GM12872 (cell line): Measurements from ENCODE around the gene LMX1A.

Experiments
- TF ChIP-seq, protein P1 (sequence below): IDR thresholded peaks from 3 replicates; pipeline ENCODE4 v1.5.1; 2011; ENCODE audit warnings: low read depth, mild to moderate bottlenecking, low read length, moderate library complexity; ENCODE audit not compliant: insufficient read depth

The LMX1A gene

DNA sequence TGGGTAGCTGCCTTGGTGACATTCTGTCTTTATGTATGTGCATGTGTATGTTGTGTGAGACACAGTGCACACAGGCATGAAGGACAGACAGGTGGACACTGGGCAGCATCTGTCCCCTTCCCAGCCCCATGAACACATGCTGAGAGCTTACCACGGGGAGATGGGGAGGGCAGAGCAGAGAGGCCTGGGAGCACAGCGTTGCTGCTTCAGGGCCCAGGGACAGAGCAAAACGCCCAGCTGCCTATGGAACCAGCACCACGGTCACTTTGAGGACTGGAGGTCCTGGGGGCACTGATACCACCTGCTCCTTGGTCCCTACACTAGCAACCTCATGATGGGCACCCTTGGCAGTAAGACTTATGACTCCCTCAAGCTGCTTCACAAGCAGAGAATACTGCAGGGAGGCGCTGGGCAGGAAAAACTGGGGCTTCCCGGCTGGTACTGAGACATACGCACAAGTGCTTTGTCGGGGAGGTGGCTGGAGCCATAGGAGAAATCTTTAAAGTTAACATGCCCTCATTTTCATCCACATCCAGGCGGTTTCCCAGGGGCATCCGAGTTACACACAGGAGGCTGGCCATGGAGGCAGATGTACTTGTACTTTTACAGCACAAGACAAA lies 40.3 kb downstream of the LMX1A start:
- TF ChIP-seq, protein P1, sequence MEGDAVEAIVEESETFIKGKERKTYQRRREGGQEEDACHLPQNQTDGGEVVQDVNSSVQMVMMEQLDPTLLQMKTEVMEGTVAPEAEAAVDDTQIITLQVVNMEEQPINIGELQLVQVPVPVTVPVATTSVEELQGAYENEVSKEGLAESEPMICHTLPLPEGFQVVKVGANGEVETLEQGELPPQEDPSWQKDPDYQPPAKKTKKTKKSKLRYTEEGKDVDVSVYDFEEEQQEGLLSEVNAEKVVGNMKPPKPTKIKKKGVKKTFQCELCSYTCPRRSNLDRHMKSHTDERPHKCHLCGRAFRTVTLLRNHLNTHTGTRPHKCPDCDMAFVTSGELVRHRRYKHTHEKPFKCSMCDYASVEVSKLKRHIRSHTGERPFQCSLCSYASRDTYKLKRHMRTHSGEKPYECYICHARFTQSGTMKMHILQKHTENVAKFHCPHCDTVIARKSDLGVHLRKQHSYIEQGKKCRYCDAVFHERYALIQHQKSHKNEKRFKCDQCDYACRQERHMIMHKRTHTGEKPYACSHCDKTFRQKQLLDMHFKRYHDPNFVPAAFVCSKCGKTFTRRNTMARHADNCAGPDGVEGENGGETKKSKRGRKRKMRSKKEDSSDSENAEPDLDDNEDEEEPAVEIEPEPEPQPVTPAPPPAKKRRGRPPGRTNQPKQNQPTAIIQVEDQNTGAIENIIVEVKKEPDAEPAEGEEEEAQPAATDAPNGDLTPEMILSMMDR: no peak

DNA sequence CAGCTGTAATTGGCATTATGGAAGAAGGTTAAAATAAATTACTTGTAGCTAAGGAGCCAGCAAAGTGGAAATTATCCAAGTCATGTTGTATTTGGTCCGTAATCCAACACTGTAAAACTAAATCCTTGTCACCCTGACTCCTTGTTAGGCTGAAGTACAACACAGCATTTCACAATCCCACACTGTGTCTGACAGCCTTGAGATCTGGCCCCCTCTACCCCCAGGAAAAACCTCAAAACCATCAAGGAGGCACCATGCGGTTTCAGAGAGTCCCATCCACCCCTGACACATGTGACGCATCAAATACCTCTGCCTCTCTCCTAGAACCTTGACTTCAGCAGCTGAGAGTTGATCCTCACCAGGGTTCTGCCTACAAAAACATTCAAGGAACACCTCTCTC lies 41.0 kb downstream of the LMX1A start:
- TF ChIP-seq, protein P1: no peak

DNA sequence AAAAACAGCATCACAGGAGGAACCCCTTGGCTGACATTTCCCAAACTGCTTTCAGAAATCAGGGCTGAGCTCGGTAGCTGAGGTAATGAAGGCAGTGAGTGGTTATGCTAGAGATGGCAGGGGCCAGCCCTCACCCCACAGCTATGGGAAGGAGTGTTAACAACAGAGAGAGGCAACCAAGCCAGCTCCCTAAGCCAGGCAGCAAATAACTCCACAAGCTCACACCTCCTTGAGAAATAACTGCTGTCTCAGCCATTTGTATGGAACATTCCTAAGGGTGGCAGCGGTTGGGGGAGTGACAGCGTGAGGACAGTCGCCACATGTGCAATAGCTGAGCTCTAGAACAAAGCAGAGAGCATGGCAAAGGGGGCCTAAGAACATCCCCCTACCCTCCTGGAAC lies 42.6 kb downstream of the LMX1A start:
- TF ChIP-seq, protein P1: no peak

DNA sequence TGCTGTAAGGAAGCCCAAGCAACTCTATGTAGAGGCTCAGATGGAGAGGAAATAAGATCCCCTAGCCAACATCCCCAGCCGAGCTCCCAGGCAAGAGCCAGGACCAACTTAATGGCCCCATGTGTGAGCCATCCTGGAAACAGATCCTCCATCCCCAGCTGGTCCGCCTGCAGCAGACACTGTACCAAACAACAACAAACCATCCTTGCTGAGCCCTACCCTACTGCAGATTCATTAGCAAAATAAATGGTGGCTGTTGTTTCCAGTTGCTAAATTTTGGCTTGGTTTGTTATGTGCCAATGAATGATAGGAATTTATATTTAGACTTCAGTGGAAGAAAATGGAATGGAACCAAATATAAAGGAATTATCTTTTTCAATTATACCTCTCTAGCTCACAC lies 43.9 kb downstream of the LMX1A start:
- TF ChIP-seq, protein P1: no peak

DNA sequence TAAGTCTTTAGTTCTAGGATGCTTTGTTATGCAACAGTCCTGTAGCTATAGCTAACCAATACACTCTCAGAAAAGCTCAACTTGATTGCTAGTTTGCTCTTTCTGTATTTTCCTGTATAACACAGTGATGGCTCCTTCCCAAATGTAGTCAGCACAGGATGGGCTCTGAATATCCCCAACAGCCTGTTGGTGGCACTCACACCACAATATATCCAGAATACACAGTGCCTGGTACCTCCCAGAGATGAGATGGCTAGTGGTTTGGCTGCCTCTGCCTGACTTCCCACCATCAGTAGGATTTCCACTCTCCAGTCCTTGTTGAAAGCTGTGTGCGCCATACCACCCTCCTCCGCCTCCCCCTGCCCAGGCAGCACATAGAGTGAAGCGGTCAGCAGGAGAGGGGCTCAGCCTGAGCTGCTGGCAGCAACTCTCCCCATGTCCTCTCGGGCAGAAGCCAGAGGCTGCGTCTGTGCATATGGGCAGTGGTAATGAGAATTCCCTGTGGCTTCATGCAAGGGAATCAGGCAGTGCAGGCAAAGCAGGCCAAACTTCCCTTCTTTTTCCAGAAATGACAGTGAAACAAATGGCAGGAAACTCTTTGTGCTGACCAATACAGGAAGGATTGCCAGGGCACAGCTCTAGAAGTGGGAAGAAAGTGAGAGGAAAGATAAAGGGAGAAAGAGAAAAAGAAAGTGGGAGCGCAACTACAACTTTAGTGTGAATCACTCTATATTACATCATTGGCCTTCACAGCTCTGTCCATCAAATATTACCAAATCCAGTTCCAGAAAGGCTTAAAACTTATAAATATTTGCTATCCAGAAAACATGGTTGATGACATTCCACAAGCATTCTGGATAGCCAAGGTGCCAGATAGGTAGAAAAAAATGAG lies 49.7 kb downstream of the LMX1A start:
- TF ChIP-seq, protein P1: no peak

DNA sequence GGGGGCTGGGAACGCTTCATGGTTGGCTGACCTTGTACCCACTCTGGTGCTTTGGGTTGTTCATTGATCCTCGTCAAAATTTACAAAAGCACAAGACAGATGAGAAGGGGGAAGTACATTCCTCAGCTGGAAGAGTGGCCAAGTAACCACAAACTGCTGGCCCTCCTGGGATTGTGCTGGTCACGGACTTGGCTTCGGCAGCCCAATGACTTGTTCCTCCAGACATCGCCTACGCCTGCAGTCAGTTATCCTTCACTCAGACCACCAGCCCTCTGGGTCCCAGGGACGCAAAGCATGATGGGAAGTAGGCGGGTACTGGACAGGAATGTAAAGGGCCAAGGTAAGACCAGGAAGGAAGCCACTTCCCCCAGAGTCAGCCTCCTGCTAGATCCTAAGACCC lies 53.1 kb downstream of the LMX1A start:
- TF ChIP-seq, protein P1: no peak

DNA sequence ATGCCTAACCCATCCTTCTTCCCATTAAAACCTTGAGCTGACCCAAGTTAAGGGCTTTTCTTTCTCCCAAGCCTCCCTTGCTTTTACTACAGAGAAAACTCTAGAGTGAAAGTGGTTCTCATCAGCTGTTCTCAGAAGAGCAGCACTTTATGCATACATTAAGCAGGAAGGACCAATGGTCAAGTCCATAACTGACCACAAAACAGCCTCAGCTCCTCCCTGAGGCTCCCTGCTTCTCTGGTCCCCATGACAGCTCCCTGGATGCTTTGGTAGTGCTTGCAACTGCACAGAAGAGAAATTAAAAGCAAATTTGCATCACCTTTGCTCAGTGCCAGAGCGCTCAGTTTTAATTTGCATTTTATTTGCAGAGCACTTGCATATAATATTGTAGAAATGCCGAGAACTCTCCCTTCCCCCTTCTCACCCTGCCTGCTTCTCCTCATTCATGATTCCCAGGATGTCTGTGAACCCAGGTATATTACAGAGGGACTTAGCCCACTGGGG lies 56.1 kb downstream of the LMX1A start:
- TF ChIP-seq, protein P1: no peak
